Mesendoderm (in vitro differentiated cells): ENCODE data around the gene GNG12.

Source experiments
- DNase-seq: peaks from one replicate; pipeline ENCODE4 v3.0.0; 2013
- H2AK5ac ChIP-seq: 2 replicates; pipeline ENCODE4 v1.6.1; 2013; ENCODE audit warnings: low read length, inconsistent platforms
- H2BK120ac ChIP-seq: 2 replicates; pipeline ENCODE4 v1.6.1; 2013; ENCODE audit warnings: low read depth, mild to moderate bottlenecking, low read length, moderate library complexity, mixed read lengths
- H2BK15ac ChIP-seq: replicated peaks from 2 replicates; pipeline ENCODE4 v1.6.1; 2013; ENCODE audit warnings: low read depth, mild to moderate bottlenecking, moderate library complexity
- H2BK5ac ChIP-seq: 2 replicates; pipeline ENCODE4 v1.6.1; 2013; ENCODE audit warnings: low read length, inconsistent platforms
- H3K18ac ChIP-seq: 2 replicates; pipeline ENCODE4 v1.6.1; 2013; ENCODE audit warnings: mild to moderate bottlenecking, low read length, mixed read lengths
- H3K23ac ChIP-seq: one replicate; pipeline ENCODE4 v1.6.1; 2013; ENCODE audit warnings: low read length
- H3K27ac ChIP-seq: 2 replicates; pipeline ENCODE4 v1.5.1; 2013; ENCODE audit warnings: low read depth, mild to moderate bottlenecking, inconsistent platforms, low read length, moderate library complexity
- H3K27me3 ChIP-seq: 2 replicates; pipeline ENCODE4 v1.6.1; 2013; ENCODE audit warnings: low read length, control low read depth, mild to moderate bottlenecking, inconsistent platforms; ENCODE audit not compliant: insufficient read depth, poor library complexity
- H3K36me3 ChIP-seq: 2 replicates; pipeline ENCODE4 v1.6.1; 2013; ENCODE audit warnings: low read length, inconsistent platforms; ENCODE audit not compliant: control insufficient read depth, insufficient read depth
- H3K4ac ChIP-seq: one replicate; pipeline ENCODE4 v1.6.1; 2013; ENCODE audit warnings: low read depth, mild to moderate bottlenecking, low read length, moderate library complexity
- H3K4me1 ChIP-seq: 2 replicates; pipeline ENCODE4 v1.6.1; 2013; ENCODE audit warnings: low read depth, low read length, inconsistent platforms; ENCODE audit not compliant: control insufficient read depth
- H3K4me2 ChIP-seq: 2 replicates; pipeline ENCODE4 v1.6.1; 2013; ENCODE audit warnings: low read length
- H3K4me3 ChIP-seq: 2 replicates; pipeline ENCODE4 v1.5.1; 2013; ENCODE audit warnings: mild to moderate bottlenecking, low read length
- H3K56ac ChIP-seq: one replicate; pipeline ENCODE4 v1.6.1; 2013; ENCODE audit warnings: low read length
- H3K79me1 ChIP-seq: 2 replicates; pipeline ENCODE4 v1.6.1; 2013; ENCODE audit warnings: low read length, inconsistent platforms
- H3K79me2 ChIP-seq: 2 replicates; pipeline ENCODE4 v1.6.1; 2013; ENCODE audit warnings: mild to moderate bottlenecking, low read length; ENCODE audit not compliant: control insufficient read depth, insufficient read depth
- H3K9ac ChIP-seq: 2 replicates; pipeline ENCODE4 v1.6.1; 2013; ENCODE audit warnings: low read length, inconsistent platforms
- H4K5ac ChIP-seq: one replicate; pipeline ENCODE4 v1.6.1; 2013; ENCODE audit warnings: low read length
- H4K8ac ChIP-seq: one replicate; pipeline ENCODE4 v1.6.1; 2013; ENCODE audit warnings: low read depth, mild to moderate bottlenecking, control low read depth, low read length, moderate library complexity
- WGBS: extraction: QIAGEN DNeasy Blood & Tissue Kit; methylation state at CpG from one replicate; pipeline ENCODE4 v1.1.7; 2013; ENCODE audit warnings: low lambda C conversion rate, missing lambda C conversion rate; ENCODE audit not compliant: insufficient coverage; ENCODE audit errors: extremely low coverage; 5-methylcytosine and 5-hydroxymethylcytosine counted together

Gene GNG12

GRCh38 chr1:67719329-67720196 is 113.7 kb downstream of the GNG12 start:
- Histone ChIP-seq H3K79me2 (no peaks in the 10 kb centered on the region), H3K4me1 (peaks cover 15% of the 10 kb centered on the region), H3K9ac (no peak overlapping the region), H3K4ac (no peak overlapping the region), H3K4me3 (no peak overlapping the region), H3K18ac (no peak overlapping the region), H3K4me2 (no peak overlapping the region), H4K8ac (no peak overlapping the region), H3K27me3 (no peaks in the 10 kb centered on the region), H3K36me3 (no peaks in the 10 kb centered on the region), H3K79me1 (no peaks in the 10 kb centered on the region), H4K5ac (no peak overlapping the region), H2AK5ac (no peak overlapping the region), H3K27ac (no peak overlapping the region), H3K23ac (no peak overlapping the region), H3K56ac (no peak overlapping the region), H2BK5ac (no peak overlapping the region), H2BK15ac (no peak overlapping the region), H2BK120ac (no peak overlapping the region)
- DNase-seq, result no peak
- WGBS, result no CpG with 5 or more reads among the region's 6 CpGs

- H2BK5ac ChIP-seq, result no peak overlapping the region
- no peak overlapping the region for H3K23ac ChIP-seq
- no peak overlapping the region for H2AK5ac ChIP-seq
- H3K56ac ChIP-seq, result no peak overlapping the region
- no peak for DNase-seq
- no peak overlapping the region for H4K5ac ChIP-seq
- H3K79me1 ChIP-seq, result no peaks in the 10 kb centered on the region
- H3K4me2 ChIP-seq, result no peak overlapping the region
- no peak overlapping the region for H3K9ac ChIP-seq
- H3K27me3 ChIP-seq, result no peaks in the 10 kb centered on the region
- H3K18ac ChIP-seq, result no peak overlapping the region
- H3K79me2 ChIP-seq, result no peaks in the 10 kb centered on the region
- no peak overlapping the region for H4K8ac ChIP-seq
- H2BK15ac ChIP-seq, result no peak overlapping the region
- H3K4ac ChIP-seq, result no peak overlapping the region
- no peaks in the 10 kb centered on the region for H3K36me3 ChIP-seq
- WGBS, result no CpG with 5 or more reads among the region's 4 CpGs
- H2BK120ac ChIP-seq, result no peak overlapping the region
- no peak overlapping the region for H3K27ac ChIP-seq
- H3K4me3 ChIP-seq, result no peak overlapping the region
- H3K4me1 ChIP-seq, result peaks cover 20% of the 10 kb centered on the region
Measured at GRCh38 chr1:67717876-67718275, 115.4 kb downstream of the GNG12 start.

- Histone ChIP-seq H3K56ac (no peak overlapping the region), H4K5ac (no peak overlapping the region), H3K4me1 (peaks cover 14% of the 10 kb centered on the region), H3K27ac (no peak overlapping the region), H2BK5ac (no peak overlapping the region), H3K27me3 (no peaks in the 10 kb centered on the region), H2BK120ac (no peak overlapping the region), H3K9ac (no peak overlapping the region), H3K4ac (no peak overlapping the region), H3K4me2 (no peak overlapping the region), H3K4me3 (no peak overlapping the region), H2BK15ac (no peak overlapping the region), H3K23ac (no peak overlapping the region), H2AK5ac (no peak overlapping the region), H3K79me1 (no peaks in the 10 kb centered on the region), H3K36me3 (no peaks in the 10 kb centered on the region), H4K8ac (no peak overlapping the region), H3K18ac (no peak overlapping the region), H3K79me2 (no peaks in the 10 kb centered on the region)
- DNase-seq, result no peak
- WGBS, result no CpG with 5 or more reads among the region's 4 CpGs
Measured at GRCh38 chr1:67716800-67717199, 116.5 kb downstream of the GNG12 start.

GRCh38 chr1:67715819-67716218 is 117.4 kb downstream of the GNG12 start:
- Histone ChIP-seq H2BK5ac (no peak overlapping the region), H2AK5ac (no peak overlapping the region), H3K18ac (no peak overlapping the region)

GRCh38 chr1:67713057-67713846 is 120.0 kb downstream of the GNG12 start:
- Histone ChIP-seq H2BK15ac (no peak overlapping the region), H3K4ac (no peak overlapping the region), H3K18ac (no peak overlapping the region), H3K79me2 (no peaks in the 10 kb centered on the region), H3K4me3 (no peak overlapping the region), H3K23ac (no peak overlapping the region), H3K4me2 (no peak overlapping the region), H3K27me3 (no peaks in the 10 kb centered on the region), H4K5ac (no peak overlapping the region), H3K4me1 (peaks cover 12% of the 10 kb centered on the region), H3K9ac (no peak overlapping the region), H2BK120ac (no peak overlapping the region), H2BK5ac (no peak overlapping the region), H3K56ac (peak overlapping the region; percentile 65), H4K8ac (no peak overlapping the region), H3K27ac (no peak overlapping the region), H3K36me3 (no peaks in the 10 kb centered on the region), H3K79me1 (no peaks in the 10 kb centered on the region), H2AK5ac (no peak overlapping the region)
- WGBS, result no CpG with 5 or more reads among the region's 6 CpGs
- DNase-seq, result no peak

More at GRCh38 chr1:67715819-67716218, 117.4 kb downstream of the GNG12 start:
- no CpG with 5 or more reads among the region's 2 CpGs for WGBS
- Histone ChIP-seq H3K4me1 (peaks cover 12% of the 10 kb centered on the region), H2BK120ac (no peak overlapping the region), H3K4me2 (no peak overlapping the region), H2BK15ac (no peak overlapping the region), H3K9ac (no peak overlapping the region), H3K27ac (no peak overlapping the region), H3K79me2 (no peaks in the 10 kb centered on the region), H4K8ac (no peak overlapping the region), H3K36me3 (no peaks in the 10 kb centered on the region), H3K56ac (no peak overlapping the region), H3K79me1 (no peaks in the 10 kb centered on the region), H3K4ac (no peak overlapping the region), H3K27me3 (no peaks in the 10 kb centered on the region), H3K4me3 (no peak overlapping the region), H4K5ac (no peak overlapping the region), H3K23ac (peak overlapping the region; percentile 84)
- DNase-seq, result no peak
